Lower leg skin (tissue), 4 donors: Measurements from ENCODE around the gene PSAPL1. TPM values are rescaled to one million over a fixed set of nuclear protein-coding genes. Genes with fewer than 3 reads are reported as not detected.

Experiments used
- DNase-seq, 2 donors: peaks; one replicate each; pipeline ENCODE4 v3.0.0-alpha.2; 2019; ENCODE audit warnings: low spot score in 2 of 2
- H3K4me3 ChIP-seq: fragments of 200-600 bp; sonication (generic); 2 replicates; pipeline ENCODE4 v1.5.1; 2017; ENCODE audit warnings: mild to moderate bottlenecking, low read depth; ENCODE audit not compliant: poor library complexity, severe bottlenecking
- POLR2A ChIP-seq, 2 donors: fragments of 450-650 bp; IDR thresholded peaks; one replicate each; pipeline ENCODE4 v1.6.1; 2016 to 2017; ENCODE audit warnings: antibody characterized with exemption in 2 of 2, mild to moderate bottlenecking in 1 of 2, moderate library complexity in 1 of 2
- WGBS, 2 donors: methylation state at CpG; one replicate each; pipeline ENCODE4 v1.1.5; 2018; 5-methylcytosine and 5-hydroxymethylcytosine counted together
- intact Hi-C: fragments of 100-400 bp; cut with DNase I; formaldehyde crosslinking; loops from one replicate; pipeline ENCODE4 v1.15.0; 2023; ENCODE audit warnings: low total_unique reads
- total RNA-seq, 4 donors: library from RNA; depleted of rRNA; stranded (reverse); fragments of >200 nt; gene quantifications; one replicate each; pipeline ENCODE4 v1.1.0, GENCODE V29; 2016
- TF ChIP-seq, protein P1 (sequence below), 3 donors: fragments of 450-650 bp; IDR thresholded peaks; one replicate each; pipeline ENCODE4 v1.5.1; 2016; ENCODE audit warnings: antibody characterized with exemption in 3 of 3, mild to moderate bottlenecking in 3 of 3, moderate library complexity in 2 of 3

PSAPL1 gene
- total RNA-seq, 4 donors from 2014 or later, result 142 to 570 (median 249) TPM

GRCh38 chr4:7469023-7469422 lies 34.3 kb upstream of the PSAPL1 start:
- TF ChIP-seq, protein P1, sequence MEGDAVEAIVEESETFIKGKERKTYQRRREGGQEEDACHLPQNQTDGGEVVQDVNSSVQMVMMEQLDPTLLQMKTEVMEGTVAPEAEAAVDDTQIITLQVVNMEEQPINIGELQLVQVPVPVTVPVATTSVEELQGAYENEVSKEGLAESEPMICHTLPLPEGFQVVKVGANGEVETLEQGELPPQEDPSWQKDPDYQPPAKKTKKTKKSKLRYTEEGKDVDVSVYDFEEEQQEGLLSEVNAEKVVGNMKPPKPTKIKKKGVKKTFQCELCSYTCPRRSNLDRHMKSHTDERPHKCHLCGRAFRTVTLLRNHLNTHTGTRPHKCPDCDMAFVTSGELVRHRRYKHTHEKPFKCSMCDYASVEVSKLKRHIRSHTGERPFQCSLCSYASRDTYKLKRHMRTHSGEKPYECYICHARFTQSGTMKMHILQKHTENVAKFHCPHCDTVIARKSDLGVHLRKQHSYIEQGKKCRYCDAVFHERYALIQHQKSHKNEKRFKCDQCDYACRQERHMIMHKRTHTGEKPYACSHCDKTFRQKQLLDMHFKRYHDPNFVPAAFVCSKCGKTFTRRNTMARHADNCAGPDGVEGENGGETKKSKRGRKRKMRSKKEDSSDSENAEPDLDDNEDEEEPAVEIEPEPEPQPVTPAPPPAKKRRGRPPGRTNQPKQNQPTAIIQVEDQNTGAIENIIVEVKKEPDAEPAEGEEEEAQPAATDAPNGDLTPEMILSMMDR (IDR thresholded peaks at IDR 0.05), result no peak
- TF ChIP-seq POLR2A (IDR thresholded peaks at IDR 0.05), result no peak
- WGBS, 2 donors, result 85 to 88% methylated on average over 4 of the region's 4 CpGs
- intact Hi-C loops, result no loop called here

DNA sequence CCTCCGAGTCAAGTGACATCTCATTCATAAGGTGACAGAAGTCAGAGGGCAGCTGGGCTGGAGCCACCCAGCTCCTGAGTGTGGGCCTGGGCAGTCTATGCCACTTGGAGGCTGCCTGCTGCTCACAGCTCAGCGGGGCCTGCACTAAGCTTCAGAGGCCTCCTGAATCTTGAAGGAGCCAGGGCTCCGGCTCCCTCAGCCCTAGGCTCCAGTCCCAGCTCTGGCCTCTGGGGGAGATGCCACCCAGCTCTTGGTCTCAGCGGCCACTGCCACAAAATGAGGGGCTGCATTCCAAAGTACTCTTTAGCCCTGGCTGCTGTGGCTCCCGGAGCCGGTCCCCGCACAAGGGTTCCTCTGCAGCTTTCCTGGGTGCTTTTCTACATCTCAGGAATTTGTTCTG lies 32.7 kb upstream of the PSAPL1 start:
- TF ChIP-seq, protein P1 (IDR thresholded peaks at IDR 0.05), result no peak
- TF ChIP-seq POLR2A (IDR thresholded peaks at IDR 0.05), result no peak
- H3K4me3 ChIP-seq, result no peak overlapping the region
- no peak for DNase-seq
- 91 to 93% methylated on average over 6 to 7 of the region's 7 CpGs for WGBS, 2 donors
- intact Hi-C loops, result no loop called here

More at GRCh38 chr4:7469023-7469422, 34.3 kb upstream of the PSAPL1 start:
- H3K4me3 ChIP-seq, result no peak overlapping the region
- no peak for DNase-seq

- no peak for TF ChIP-seq POLR2A (IDR thresholded peaks at IDR 0.05)
- TF ChIP-seq, protein P1 (IDR thresholded peaks at IDR 0.05), result no peak
- H3K4me3 ChIP-seq, result no peak overlapping the region
- intact Hi-C loops, result no loop called here
- WGBS, 2 donors, result 82 to 93% methylated on average over 3 to 7 of the region's 7 CpGs
- DNase-seq, result no peak
These were observed 32.2 kb upstream of the PSAPL1 start for GRCh38 chr4:7466904-7467303.

GRCh38 chr4:7466215-7466614 lies 31.5 kb upstream of the PSAPL1 start:
- no peak overlapping the region for H3K4me3 ChIP-seq
- DNase-seq, result no peak
- TF ChIP-seq POLR2A (IDR thresholded peaks at IDR 0.05), result no peak
- TF ChIP-seq, protein P1 (IDR thresholded peaks at IDR 0.05), result no peak
- WGBS, 2 donors, result 90 to 97% methylated on average over 7 to 8 of the region's 8 CpGs
- intact Hi-C loops, result no loop called here

DNA sequence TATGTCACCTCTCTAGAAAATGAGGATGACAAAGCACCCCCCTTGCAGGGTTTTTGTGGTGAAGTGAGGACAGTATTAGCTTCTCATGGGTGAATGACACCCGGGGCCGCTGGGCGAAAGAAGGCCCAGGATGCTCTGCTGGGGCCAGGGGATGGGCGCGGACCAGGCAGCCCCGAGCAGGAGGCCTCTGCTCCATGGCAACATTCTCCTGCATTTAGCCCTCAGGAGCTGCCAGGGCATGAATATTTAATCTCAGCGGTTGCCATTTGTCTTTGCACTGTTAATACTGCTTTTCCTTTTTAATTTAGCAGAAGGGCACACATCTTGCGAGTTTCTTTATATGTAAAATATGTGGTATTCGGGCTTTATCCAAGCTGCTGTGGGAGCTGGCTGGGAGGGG lies 30.3 kb upstream of the PSAPL1 start:
- intact Hi-C loops, result no loop called here
- WGBS, 2 donors, result 87 to 88% methylated on average over 9 of the region's 9 CpGs
- TF ChIP-seq POLR2A (IDR thresholded peaks at IDR 0.05), result no peak
- TF ChIP-seq, protein P1 (IDR thresholded peaks at IDR 0.05), result no peak
- no peak overlapping the region for H3K4me3 ChIP-seq
- no peak for DNase-seq

- H3K4me3 ChIP-seq, result no peak overlapping the region
- DNase-seq, result no peak
- intact Hi-C loops, result no loop called here
- WGBS, 2 donors, result 86 to 88% methylated on average over 5 of the region's 5 CpGs
- TF ChIP-seq, protein P1 (IDR thresholded peaks at IDR 0.05), result no peak
- no peak for TF ChIP-seq POLR2A (IDR thresholded peaks at IDR 0.05)
These were observed 29.5 kb upstream of the PSAPL1 start for GRCh38 chr4:7464259-7464655.
